IMR-90 (cell line): ENCODE results near the gene ANK3.

ENCODE experiments used
- BHLHE40 ChIP-seq: fragments of 150-350 bp; IDR thresholded peaks from 2 replicates; pipeline ENCODE4 v1.6.1; 2016; ENCODE audit warnings: mild to moderate bottlenecking, low read depth, low read length
- CHD1 ChIP-seq: IDR thresholded peaks from 2 replicates; pipeline ENCODE4 v1.6.1; 2012; ENCODE audit warnings: low read depth, low read length, improper control_type of control experiment
- CTCF ChIP-seq: conservative IDR thresholded peaks from 2 replicates; pipeline ENCODE4 v1.5.1; 2012; ENCODE audit warnings: mild to moderate bottlenecking, low read depth, low read length, improper control_type of control experiment
- ELK1 ChIP-seq: fragments of 150-350 bp; IDR thresholded peaks from 2 replicates; pipeline ENCODE4 v1.6.1; 2016; ENCODE audit warnings: low read depth, mild to moderate bottlenecking, low read length, moderate library complexity, borderline replicate concordance
- MAZ ChIP-seq: IDR thresholded peaks from 2 replicates; pipeline ENCODE4 v1.6.1; 2012; ENCODE audit warnings: low read depth, mild to moderate bottlenecking, low read length, improper control_type of control experiment, moderate library complexity, borderline replicate concordance
- POLR2A ChIP-seq: IDR thresholded peaks from 2 replicates; pipeline ENCODE4 v1.6.1; 2012; ENCODE audit warnings: mild to moderate bottlenecking, low read depth, low read length
- RCOR1 ChIP-seq: IDR thresholded peaks from 2 replicates; pipeline ENCODE4 v1.6.1; 2012; ENCODE audit warnings: mild to moderate bottlenecking, low read length, improper control_type of control experiment; ENCODE audit not compliant: insufficient replicate concordance
- SMC3 ChIP-seq: fragments of 150-350 bp; IDR thresholded peaks from 2 replicates; pipeline ENCODE4 v1.6.1; 2016; ENCODE audit warnings: low read depth, mild to moderate bottlenecking, antibody characterized with exemption, low read length, moderate library complexity

GRCh38 chr10:60332371-60332770 is 57.3 kb downstream of the ANK3 start:
- TF ChIP-seq CTCF: no peak
- no peak for TF ChIP-seq POLR2A
- no peak for TF ChIP-seq ELK1
- TF ChIP-seq BHLHE40: no peak
- no peak for TF ChIP-seq RCOR1
- no peak for TF ChIP-seq MAZ
- TF ChIP-seq SMC3: no peak
- TF ChIP-seq CHD1: no peak
